Natural killer cell treated with Interleukin-12 subunit alpha and Interleukin-12 subunit beta and Interleukin-15 and Interleukin-18, amount 100 ng/mL, for 72 hours (primary cell): Measurements from ENCODE around the gene MMP13. TPM values are rescaled to one million over a fixed set of nuclear protein-coding genes. Genes with fewer than 3 reads are reported as not detected.
A peak's percentile ranks its signal among the peaks of the same experiment; 100 is the strongest.
"Not testable (repeated sequence)": the region's sequence is repeated elsewhere in the genome, so short reads cannot be mapped to it uniquely, and the experiment has no call there.

Experiments
- ATAC-seq, 2 donors: fragments of 150-1000 bp; cut with Tn5 transposase in 1 of 2; sonication (Bioruptor Pico), chemical (Tn5 transposase) in 1 of 2; 2 replicates each; pipeline ENCODE4 v1.10.0; 2021
- DNase-seq: peaks from one replicate; pipeline ENCODE4 v3.0.0; 2022; ENCODE audit warnings: low spot score
- H3K27ac Mint-ChIP-seq, 2 donors: 1 replicate in 1 of 2; 2 replicates in 1 of 2; pipeline ENCODE4 v1.8.0; 2022; ENCODE audit warnings: mixed read lengths in 2 of 2, mild to moderate bottlenecking in 1 of 2, moderate library complexity in 1 of 2
- H3K27me3 Mint-ChIP-seq, 2 donors: 1 replicate in 1 of 2; 2 replicates in 1 of 2; pipeline ENCODE4 v1.8.0; 2022; ENCODE audit warnings: mixed read lengths in 2 of 2
- H3K36me3 Mint-ChIP-seq: one replicate; pipeline ENCODE4 v1.8.0; 2022; ENCODE audit warnings: mixed read lengths
- H3K4me1 Mint-ChIP-seq, 2 donors: 1 replicate in 1 of 2; 2 replicates in 1 of 2; pipeline ENCODE4 v1.8.0; 2022; ENCODE audit warnings: low read depth in 2 of 2, mixed read lengths in 2 of 2, mild to moderate bottlenecking in 1 of 2
- H3K4me3 Mint-ChIP-seq: one replicate; pipeline ENCODE4 v1.8.0; 2022; ENCODE audit warnings: mixed read lengths
- H3K9me3 Mint-ChIP-seq: 2 replicates; pipeline ENCODE4 v1.8.0; 2022; ENCODE audit warnings: mixed read lengths
- total RNA-seq, 2 donors: library from RNA; stranded (reverse); gene quantifications; one replicate each; pipeline ENCODE4 v1.2.3, GENCODE V29; 2022

MMP13 gene
- not detected for total RNA-seq

- no peak within 1 kb of the TSS for H3K4me3 Mint-ChIP-seq
- no peak within 1 kb of the TSS for H3K27ac Mint-ChIP-seq
- no peaks in the 10 kb centered on the region for H3K36me3 Mint-ChIP-seq
- DNase-seq (no peak), ATAC-seq (no peak)
- peaks cover 0 to 9% of the 10 kb centered on the region in 2 donors for H3K27me3 Mint-ChIP-seq
- no peaks in the 10 kb centered on the region for H3K9me3 Mint-ChIP-seq
- H3K4me1 Mint-ChIP-seq: no peaks in the 10 kb centered on the region
These were observed at the start of gene MMP13 for GRCh38 chr11:102955624-102956023. TSS of gene MMP13 (minus strand) at chr11:102955732. CDS start at chr11:102955705, 27 bp downstream.

- not testable (repeated sequence) for DNase-seq, ATAC-seq, H3K36me3 Mint-ChIP-seq, H3K27ac Mint-ChIP-seq, H3K4me1 Mint-ChIP-seq, H3K9me3 Mint-ChIP-seq, H3K4me3 Mint-ChIP-seq
- H3K27me3 Mint-ChIP-seq: peaks cover 7 to 28% of the 10 kb centered on the region in 2 donors
These were observed 48.7 kb upstream of the MMP13 start for GRCh38 chr11:103004234-103004633.

GRCh38 chr11:102994105-102994504 is 38.6 kb upstream of the MMP13 start:
- ATAC-seq (no peak), DNase-seq (no peak)
- H3K27ac Mint-ChIP-seq: no peak overlapping the region
- no peaks in the 10 kb centered on the region for H3K36me3 Mint-ChIP-seq
- peaks cover 3% of the 10 kb centered on the region for H3K9me3 Mint-ChIP-seq
- no peak overlapping the region for H3K4me3 Mint-ChIP-seq
- peaks cover 0 to 5% of the 10 kb centered on the region in 2 donors for H3K4me1 Mint-ChIP-seq
- peaks cover 19 to 35% of the 10 kb centered on the region in 2 donors for H3K27me3 Mint-ChIP-seq

DNA sequence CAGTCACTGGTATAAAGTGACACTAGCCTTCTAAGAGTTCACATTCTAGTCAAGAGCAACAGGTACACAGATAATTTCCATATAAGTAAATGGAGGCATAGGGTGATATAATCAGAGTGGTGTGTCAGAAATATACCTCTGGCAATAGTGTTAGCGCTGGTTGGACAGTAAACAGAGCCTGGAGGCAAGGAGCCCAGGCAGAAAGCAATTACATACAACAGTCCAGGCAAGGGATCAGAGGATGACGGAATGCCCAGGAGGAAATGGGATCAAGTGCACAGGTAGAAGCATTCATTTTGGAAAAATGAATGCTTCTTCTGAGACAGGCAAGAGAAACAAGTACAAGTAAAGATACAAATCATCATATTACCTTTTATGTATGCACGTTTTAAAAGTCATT is 36.2 kb upstream of the MMP13 start:
- Mint-ChIP-seq H3K36me3 (no peaks in the 10 kb centered on the region), H3K27ac (no peak overlapping the region), H3K27me3 (peaks cover 16 to 21% of the 10 kb centered on the region in 2 donors), H3K4me1 (peaks cover 0 to 5% of the 10 kb centered on the region in 2 donors), H3K4me3 (no peak overlapping the region), H3K9me3 (peaks cover 3% of the 10 kb centered on the region)
- ATAC-seq (no peak), DNase-seq (no peak)

DNA sequence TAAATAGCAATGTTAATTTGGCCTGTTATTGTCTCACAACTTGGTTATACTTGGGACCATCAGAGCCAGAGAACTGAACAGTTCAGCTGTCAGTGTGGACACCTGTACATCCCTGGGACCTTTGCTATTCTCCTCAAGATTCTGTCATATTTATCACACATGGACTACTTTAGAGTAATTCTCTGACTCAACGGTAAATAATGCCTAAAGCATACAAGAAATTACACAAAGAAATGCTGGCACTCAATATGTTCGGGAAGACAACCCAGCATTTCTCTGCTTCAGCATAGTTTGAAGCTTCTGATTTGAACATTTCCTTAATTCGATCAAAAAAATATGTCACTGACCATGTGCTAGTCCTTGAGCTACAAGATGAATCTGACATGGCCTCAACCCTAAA is 34.6 kb upstream of the MMP13 start:
- no peak overlapping the region for H3K27ac Mint-ChIP-seq
- peaks cover 3% of the 10 kb centered on the region for H3K9me3 Mint-ChIP-seq
- peaks cover 0 to 9% of the 10 kb centered on the region in 2 donors for H3K4me1 Mint-ChIP-seq
- ATAC-seq (no peak), DNase-seq (no peak)
- no peaks in the 10 kb centered on the region for H3K36me3 Mint-ChIP-seq
- no peak overlapping the region for H3K4me3 Mint-ChIP-seq
- peaks cover 19 to 21% of the 10 kb centered on the region in 2 donors for H3K27me3 Mint-ChIP-seq

DNA sequence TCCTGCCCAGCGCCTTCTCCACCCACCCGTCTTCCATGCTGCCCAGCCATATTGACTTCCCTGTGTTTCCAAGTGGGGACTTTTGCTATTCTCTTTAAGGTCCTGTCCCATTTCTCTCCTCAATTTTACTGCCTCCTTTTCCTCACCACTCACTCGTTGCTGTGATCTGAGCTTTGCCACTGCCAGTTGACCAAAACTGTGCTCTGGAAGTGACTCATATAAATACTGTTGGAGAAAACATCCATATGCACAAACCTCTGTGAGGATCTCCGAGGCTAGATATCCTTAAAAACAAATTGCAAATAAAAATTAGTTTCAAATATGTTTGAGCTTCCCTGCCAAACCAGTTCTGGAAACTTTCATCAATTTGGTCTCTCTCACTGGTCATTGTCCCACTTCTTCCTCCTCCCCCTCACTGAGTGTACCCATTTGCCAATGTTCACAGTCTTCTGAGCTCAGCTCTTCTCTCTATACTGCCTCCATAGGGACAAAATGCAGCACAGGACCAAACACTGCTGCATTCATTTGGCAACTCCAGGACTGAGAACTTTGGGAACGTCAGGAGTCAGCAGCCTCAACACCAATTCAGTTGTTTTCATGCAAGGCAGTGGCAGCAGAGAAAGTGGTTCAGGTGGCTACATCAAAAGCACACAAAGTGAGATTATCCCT is 34.0 kb upstream of the MMP13 start:
- H3K4me3 Mint-ChIP-seq: peak overlapping the region; percentile 3
- ATAC-seq: no peak

DNA sequence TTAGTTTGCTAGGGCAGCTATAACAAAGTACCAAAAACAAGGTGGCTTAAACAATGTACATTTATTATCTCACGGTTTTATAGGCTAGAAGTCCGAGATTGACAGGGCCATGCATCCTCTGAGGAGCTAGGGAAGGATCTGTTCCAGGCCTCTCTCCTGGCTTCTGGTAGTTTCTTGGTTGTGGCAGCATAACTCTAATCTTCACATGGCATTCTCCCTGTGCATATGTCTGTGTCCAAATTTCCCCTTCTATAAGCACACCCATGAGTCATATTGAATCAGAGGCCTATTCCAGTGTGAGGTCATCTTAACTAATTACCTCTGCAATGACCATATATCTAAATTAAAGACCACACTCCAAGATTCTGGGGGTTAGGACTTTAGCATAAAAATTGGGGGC is 31.3 kb upstream of the MMP13 start:
- Mint-ChIP-seq H3K36me3 (no peaks in the 10 kb centered on the region), H3K4me3 (no peak overlapping the region), H3K4me1 (peaks cover 0 to 10% of the 10 kb centered on the region in 2 donors), H3K9me3 (peaks cover 3% of the 10 kb centered on the region), H3K27ac (no peak overlapping the region), H3K27me3 (peaks cover 19 to 21% of the 10 kb centered on the region in 2 donors)
- peak in 1 of 2 donors; percentile 33 for ATAC-seq
- DNase-seq: no peak

More for the DNA sequence above, 34.0 kb upstream of the MMP13 start:
- Mint-ChIP-seq H3K27me3 (peaks cover 19 to 21% of the 10 kb centered on the region in 2 donors), H3K27ac (no peak overlapping the region), H3K36me3 (no peaks in the 10 kb centered on the region), H3K9me3 (peaks cover 3% of the 10 kb centered on the region), H3K4me1 (peaks cover 0 to 9% of the 10 kb centered on the region in 2 donors)
- DNase-seq: no peak

DNA sequence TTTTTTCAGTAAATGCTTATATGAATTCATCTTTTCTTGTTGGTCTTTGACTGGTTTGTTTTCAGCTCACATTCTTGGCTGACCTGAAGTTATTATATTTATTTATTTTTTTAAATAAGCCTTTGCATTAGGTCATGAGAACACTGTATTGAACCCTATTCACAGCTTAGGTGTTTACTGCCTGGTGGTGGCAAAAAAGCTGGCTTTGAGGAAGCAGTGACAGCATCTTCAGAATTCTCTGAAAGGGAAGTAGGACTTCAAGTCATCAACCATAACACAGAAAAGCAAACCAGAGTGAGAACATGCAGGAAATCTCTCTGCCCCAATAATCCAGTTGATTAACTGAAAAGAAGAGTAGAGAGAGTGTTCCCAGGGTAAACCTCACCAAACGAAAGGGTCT is 30.3 kb upstream of the MMP13 start:
- Mint-ChIP-seq H3K4me1 (peaks cover 4 to 16% of the 10 kb centered on the region in 2 donors), H3K9me3 (peaks cover 3% of the 10 kb centered on the region), H3K27ac (no peak overlapping the region), H3K4me3 (no peak overlapping the region), H3K27me3 (peaks cover 16% of the 10 kb centered on the region in 2 donors), H3K36me3 (no peaks in the 10 kb centered on the region)
- no peak for DNase-seq
- peak in 1 of 2 donors; percentile 54 for ATAC-seq

DNA sequence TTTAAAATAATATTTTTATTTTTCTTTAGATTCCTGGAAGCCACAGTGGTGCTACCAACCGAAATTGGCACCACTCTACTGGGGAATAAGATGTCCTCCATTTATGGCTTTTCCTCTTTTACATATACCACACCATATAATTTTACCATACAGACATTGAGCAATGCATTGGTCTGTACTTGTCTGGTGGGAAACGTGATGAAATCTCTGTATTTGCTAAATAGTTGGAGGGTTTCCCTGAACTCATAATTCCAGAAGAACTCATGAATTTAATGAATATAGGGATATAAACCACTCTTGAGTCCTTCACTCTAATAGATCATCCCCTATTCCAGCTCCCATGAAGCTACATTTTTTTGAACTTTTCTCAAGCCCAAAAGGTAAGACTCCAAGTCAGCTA is 28.0 kb upstream of the MMP13 start:
- no peak for ATAC-seq
- H3K27ac Mint-ChIP-seq: no peak overlapping the region
- DNase-seq: no peak
- peaks cover 4 to 11% of the 10 kb centered on the region in 2 donors for H3K4me1 Mint-ChIP-seq
- no peaks in the 10 kb centered on the region for H3K9me3 Mint-ChIP-seq
- no peaks in the 10 kb centered on the region for H3K36me3 Mint-ChIP-seq
- no peak overlapping the region for H3K4me3 Mint-ChIP-seq
- peaks cover 0 to 5% of the 10 kb centered on the region in 2 donors for H3K27me3 Mint-ChIP-seq

DNA sequence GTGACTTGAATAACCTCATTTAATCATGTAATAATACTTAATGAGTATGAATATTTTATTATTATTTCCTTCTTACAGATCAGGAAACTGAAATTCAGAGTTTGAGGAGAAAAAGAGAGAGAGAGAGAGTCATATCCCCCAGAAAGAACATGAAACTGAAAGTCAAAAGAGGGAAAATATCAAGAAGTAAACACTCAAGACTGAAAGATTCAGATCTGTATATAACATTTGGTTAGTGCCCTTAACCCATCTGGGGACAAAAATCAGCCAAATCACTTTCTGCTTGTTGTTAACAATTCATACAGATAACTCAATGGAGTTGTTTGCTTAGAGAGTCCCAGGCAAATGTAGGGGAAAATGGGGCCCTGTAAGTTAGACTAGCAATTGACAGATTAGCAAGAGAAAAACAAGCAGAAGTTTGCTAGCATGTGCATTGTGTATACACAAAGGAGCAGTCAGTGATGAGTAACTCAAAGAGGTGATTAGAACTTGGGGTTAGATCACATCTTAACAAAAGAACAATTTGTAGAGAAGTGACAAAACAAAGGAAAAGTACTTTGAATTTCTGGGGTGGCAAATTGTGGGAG is 25.9 kb upstream of the MMP13 start:
- peak overlapping the region; percentile 47 for H3K4me3 Mint-ChIP-seq
- H3K27me3 Mint-ChIP-seq: peaks cover 0 to 7% of the 10 kb centered on the region in 2 donors
- no peaks in the 10 kb centered on the region for H3K9me3 Mint-ChIP-seq
- H3K36me3 Mint-ChIP-seq: no peaks in the 10 kb centered on the region
- H3K4me1 Mint-ChIP-seq: peaks cover 6 to 11% of the 10 kb centered on the region in 2 donors
- H3K27ac Mint-ChIP-seq: peak overlapping the region; percentile 59 to 87
- ATAC-seq: peak in 1 of 2 donors; percentile 56
- no peak for DNase-seq

GRCh38 chr11:102974552-102975280 is 19.2 kb upstream of the MMP13 start:
- H3K27me3 Mint-ChIP-seq: peaks cover 0 to 9% of the 10 kb centered on the region in 2 donors
- peaks cover 0 to 2% of the 10 kb centered on the region in 2 donors for H3K4me1 Mint-ChIP-seq
- H3K36me3 Mint-ChIP-seq: no peaks in the 10 kb centered on the region
- no peak overlapping the region for H3K4me3 Mint-ChIP-seq
- ATAC-seq: no peak
- H3K9me3 Mint-ChIP-seq: no peaks in the 10 kb centered on the region
- DNase-seq: no peak
- H3K27ac Mint-ChIP-seq: no peak overlapping the region

GRCh38 chr11:102973698-102974097 is 18.2 kb upstream of the MMP13 start:
- not testable (repeated sequence) for DNase-seq, H3K27me3 Mint-ChIP-seq, H3K36me3 Mint-ChIP-seq, H3K27ac Mint-ChIP-seq, H3K4me3 Mint-ChIP-seq, H3K4me1 Mint-ChIP-seq, H3K9me3 Mint-ChIP-seq, ATAC-seq

- H3K36me3 Mint-ChIP-seq: no peaks in the 10 kb centered on the region
- no peak overlapping the region for H3K4me3 Mint-ChIP-seq
- ATAC-seq (no peak), DNase-seq (no peak)
- no peaks in the 10 kb centered on the region for H3K4me1 Mint-ChIP-seq
- peaks cover 0 to 4% of the 10 kb centered on the region in 2 donors for H3K27me3 Mint-ChIP-seq
- no peaks in the 10 kb centered on the region for H3K9me3 Mint-ChIP-seq
- H3K27ac Mint-ChIP-seq: no peak overlapping the region
These were observed 17.3 kb upstream of the MMP13 start for GRCh38 chr11:102972853-102973252.

- DNase-seq (no peak), ATAC-seq (no peak)
- Mint-ChIP-seq H3K27ac (no peak overlapping the region), H3K9me3 (no peaks in the 10 kb centered on the region), H3K36me3 (no peaks in the 10 kb centered on the region), H3K4me1 (no peaks in the 10 kb centered on the region), H3K27me3 (peaks cover 0 to 4% of the 10 kb centered on the region in 2 donors), H3K4me3 (no peak overlapping the region)
These were observed 16.2 kb upstream of the MMP13 start for GRCh38 chr11:102971766-102972165.
